Activated CD8-positive, alpha-beta T cell treated with anti-CD3 and anti-CD28 coated beads, Interleukin-2, amount 10 ng/mL, durations not matched to agents 7 days and 5 days (primary cell): ENCODE data around the gene ZNF785. TPM values are rescaled to one million over a fixed set of nuclear protein-coding genes. Genes with fewer than 3 reads are reported as not detected.
A peak's percentile ranks its signal among the peaks of the same experiment; 100 is the strongest.
"Not testable (repeated sequence)": the region's sequence is repeated elsewhere in the genome, so short reads cannot be mapped to it uniquely, and the experiment has no call there.

ENCODE experiments used
- ATAC-seq: fragments of 150-1000 bp; cut with Tn5 transposase; one replicate; pipeline ENCODE4 v1.10.0; 2021; ENCODE audit warnings: moderate library complexity
- CTCF ChIA-PET: fragments of 350-600 bp; sonication (Branson Sonifier 250); formaldehyde crosslinking; loops from one replicate; lab custom pipeline; 2021; ENCODE audit warnings: antibody characterized with exemption; lab: Charles Lee
- POLR2A ChIA-PET: fragments of 350-600 bp; sonication (Branson Sonifier 250); formaldehyde crosslinking; loops from one replicate; lab custom pipeline; 2021; ENCODE audit warnings: antibody characterized with exemption; lab: Charles Lee
- DNase-seq: peaks from one replicate; pipeline ENCODE4 v3.0.0-alpha.2; 2020
- H3K27ac Mint-ChIP-seq: one replicate; pipeline ENCODE4 v1.8.0; 2021; ENCODE audit warnings: mild to moderate bottlenecking, mixed read lengths
- H3K27me3 Mint-ChIP-seq: one replicate; pipeline ENCODE4 v1.8.0; 2021; ENCODE audit warnings: low read depth, mixed read lengths
- H3K36me3 Mint-ChIP-seq: one replicate; pipeline ENCODE4 v1.8.0; 2021; ENCODE audit warnings: low read depth, mixed read lengths
- H3K4me1 Mint-ChIP-seq: one replicate; pipeline ENCODE4 v1.8.0; 2021; ENCODE audit warnings: low read depth, mixed read lengths
- H3K4me3 Mint-ChIP-seq: one replicate; pipeline ENCODE4 v1.8.0; 2021; ENCODE audit warnings: mild to moderate bottlenecking, mixed read lengths
- H3K9me3 Mint-ChIP-seq: one replicate; pipeline ENCODE4 v1.8.0; 2022; ENCODE audit warnings: mixed read lengths; ENCODE audit not compliant: insufficient read depth
- total RNA-seq, 2 experiments: library from RNA; stranded (reverse); gene quantifications; one replicate each; pipeline ENCODE4 v1.2.3, GENCODE V29; 2021

Gene ZNF785
- total RNA-seq, 2 experiments from 2014 or later = 11.7 to 13.7 TPM

- Mint-ChIP-seq H3K36me3 (peaks cover 41% of the 10 kb centered on the region), H3K4me3 (no peak overlapping the region), H3K27ac (no peak overlapping the region), H3K4me1 (peaks cover 14% of the 10 kb centered on the region), H3K9me3 (no peaks in the 10 kb centered on the region), H3K27me3 (no peaks in the 10 kb centered on the region)
- no peak for DNase-seq
- CTCF ChIA-PET = interaction anchor here (0.7 to 7.9 kb wide), 8 partner anchors 7 to 172 kb away, joined by 3 to 86 read pairs (median 6); partner anchors contain the start of genes DCTPP1, ZNF689 and ZNF764
- ATAC-seq = no peak
- POLR2A ChIA-PET = interaction anchor here (0.8 kb wide), 1 partner anchor 77 kb away, joined by 3 read pairs; no protein-coding TSS in a partner anchor
Observed at GRCh38 chr16:30601966-30602365, 16.5 kb upstream of the ZNF785 start.

- ChIA-PET CTCF (interaction anchor here (1.0 to 7.9 kb wide), 4 partner anchors 8 to 171 kb away, joined by 3 to 86 read pairs (median 30); partner anchors contain the start of genes DCTPP1 and ZNF689), POLR2A (interaction anchor here (0.8 to 1.0 kb wide), 2 partner anchors 42 to 87 kb away, joined by 3 to 4 read pairs; no protein-coding TSS in a partner anchor)
- Mint-ChIP-seq H3K4me3 (no peak overlapping the region), H3K27me3 (no peaks in the 10 kb centered on the region), H3K4me1 (peaks cover 14% of the 10 kb centered on the region), H3K27ac (no peak overlapping the region), H3K36me3 (peaks cover 33% of the 10 kb centered on the region), H3K9me3 (no peaks in the 10 kb centered on the region)
- DNase-seq (no peak), ATAC-seq (no peak)
Observed at GRCh38 chr16:30600929-30601328, 15.4 kb upstream of the ZNF785 start.

- POLR2A ChIA-PET = interaction anchor here (0.7 to 3.2 kb wide), 3 partner anchors 29 to 87 kb away, joined by 3 to 17 read pairs (median 4); partner anchors contain the start of genes ZNF688 and ZNF747
- no peaks in the 10 kb centered on the region for H3K9me3 Mint-ChIP-seq
- H3K36me3 Mint-ChIP-seq = peaks cover 30% of the 10 kb centered on the region
- DNase-seq (no peak), ATAC-seq (no peak)
- H3K27me3 Mint-ChIP-seq = no peaks in the 10 kb centered on the region
- no peak overlapping the region for H3K27ac Mint-ChIP-seq
- H3K4me1 Mint-ChIP-seq = peaks cover 14% of the 10 kb centered on the region
- H3K4me3 Mint-ChIP-seq = no peak overlapping the region
- CTCF ChIA-PET = interaction anchor here (0.9 to 7.9 kb wide), 7 partner anchors 9 to 170 kb away, joined by 3 to 86 read pairs (median 10); partner anchors contain the start of genes DCTPP1, ZNF689 and ZNF747
Observed at GRCh38 chr16:30600215-30600614, 14.7 kb upstream of the ZNF785 start.

GRCh38 chr16:30592871-30593270 lies 7.4 kb upstream of the ZNF785 start:
- no peak for ATAC-seq
- Mint-ChIP-seq H3K4me3 (no peak overlapping the region), H3K4me1 (peaks cover 2% of the 10 kb centered on the region), H3K9me3 (no peaks in the 10 kb centered on the region), H3K36me3 (peaks cover 17% of the 10 kb centered on the region), H3K27me3 (no peaks in the 10 kb centered on the region), H3K27ac (no peak overlapping the region)
- no peak for DNase-seq
- POLR2A ChIA-PET = no interaction called here
- CTCF ChIA-PET = no interaction called here

- ATAC-seq, DNase-seq, H3K4me3 Mint-ChIP-seq, H3K27me3 Mint-ChIP-seq, POLR2A ChIA-PET, H3K9me3 Mint-ChIP-seq, H3K27ac Mint-ChIP-seq: not testable (repeated sequence)
- CTCF ChIA-PET = interaction anchor here (1.1 to 1.3 kb wide), 2 partner anchors 18 to 38 kb away, joined by 3 read pairs; no protein-coding TSS in a partner anchor
- Mint-ChIP-seq H3K36me3 (peaks cover 31% of the 10 kb centered on the region), H3K4me1 (peaks cover 16% of the 10 kb centered on the region)
Observed at GRCh38 chr16:30590869-30591268, 5.4 kb upstream of the ZNF785 start.

GRCh38 chr16:30589582-30589981 lies 4.1 kb upstream of the ZNF785 start:
- H3K4me3 Mint-ChIP-seq, CTCF ChIA-PET, H3K27ac Mint-ChIP-seq, ATAC-seq, POLR2A ChIA-PET, H3K27me3 Mint-ChIP-seq, H3K9me3 Mint-ChIP-seq, DNase-seq: not testable (repeated sequence)
- Mint-ChIP-seq H3K36me3 (peaks cover 30% of the 10 kb centered on the region), H3K4me1 (peaks cover 19% of the 10 kb centered on the region)

GRCh38 chr16:30588651-30589050 lies 3.2 kb upstream of the ZNF785 start:
- POLR2A ChIA-PET = no interaction called here
- CTCF ChIA-PET = interaction anchor here (1.0 to 5.6 kb wide), 2 partner anchors 9 to 40 kb away, joined by 3 to 44 read pairs; no protein-coding TSS in a partner anchor
- H3K36me3 Mint-ChIP-seq = peaks cover 29% of the 10 kb centered on the region
- H3K4me1 Mint-ChIP-seq = peaks cover 25% of the 10 kb centered on the region
- ATAC-seq (no peak), DNase-seq (no peak)
- no peaks in the 10 kb centered on the region for H3K27me3 Mint-ChIP-seq
- no peaks in the 10 kb centered on the region for H3K9me3 Mint-ChIP-seq
- H3K4me3 Mint-ChIP-seq = no peak overlapping the region
- H3K27ac Mint-ChIP-seq = no peak overlapping the region

GRCh38 chr16:30585022-30585399 lies 486 bp downstream of the ZNF785 start:
- Mint-ChIP-seq H3K36me3 (peaks cover 45% of the 10 kb centered on the region), H3K4me3 (peak overlapping the region; percentile 96), H3K27ac (peak overlapping the region; percentile 65), H3K9me3 (no peaks in the 10 kb centered on the region), H3K27me3 (no peaks in the 10 kb centered on the region), H3K4me1 (peaks cover 30% of the 10 kb centered on the region)
- peak; percentile 35 for DNase-seq
- ChIA-PET CTCF (interaction anchor here (1.0 to 5.6 kb wide), 8 partner anchors 13 to 493 kb away, joined by 3 to 44 read pairs (median 8); partner anchors contain the start of genes DCTPP1, TBX6, ZNF688 and ZNF747), POLR2A (interaction anchor here (0.6 to 4.7 kb wide), 9 partner anchors 9 to 85 kb away, joined by 3 to 48 read pairs (median 6); partner anchors contain the start of genes ZNF688, ZNF747 and ZNF764)
- ATAC-seq = peak; percentile 31

- H3K27me3 Mint-ChIP-seq = no peaks in the 10 kb centered on the region
- H3K4me3 Mint-ChIP-seq = no peak overlapping the region
- H3K4me1 Mint-ChIP-seq = peaks cover 28% of the 10 kb centered on the region
- CTCF ChIA-PET = interaction anchor here (1.7 kb wide), 1 partner anchor 15 kb away, joined by 6 read pairs; no protein-coding TSS in a partner anchor
- no peak for ATAC-seq
- POLR2A ChIA-PET = interaction anchor here (0.6 kb wide), 1 partner anchor 28 kb away, joined by 3 read pairs; the partner anchor contains the start of gene ZNF689
- no peak overlapping the region for H3K27ac Mint-ChIP-seq
- DNase-seq = no peak
- H3K9me3 Mint-ChIP-seq = no peaks in the 10 kb centered on the region
- H3K36me3 Mint-ChIP-seq = peaks cover 48% of the 10 kb centered on the region
Observed at GRCh38 chr16:30582611-30583340, 2.7 kb downstream of the ZNF785 start.

- CTCF ChIA-PET = interaction anchor here (1.7 kb wide), 1 partner anchor 17 kb away, joined by 6 read pairs; no protein-coding TSS in a partner anchor
- ATAC-seq = no peak
- Mint-ChIP-seq H3K9me3 (no peaks in the 10 kb centered on the region), H3K27me3 (no peaks in the 10 kb centered on the region), H3K36me3 (peaks cover 38% of the 10 kb centered on the region), H3K4me1 (peaks cover 18% of the 10 kb centered on the region), H3K27ac (no peak overlapping the region), H3K4me3 (no peak overlapping the region)
- DNase-seq = no peak
- POLR2A ChIA-PET = interaction anchor here (0.7 kb wide), 1 partner anchor 10 kb away, joined by 4 read pairs; the partner anchor contains the start of gene ZNF688
Observed at GRCh38 chr16:30581457-30581856, 4.0 kb downstream of the ZNF785 start.

- peaks cover 28% of the 10 kb centered on the region for H3K36me3 Mint-ChIP-seq
- H3K4me3 Mint-ChIP-seq = no peak overlapping the region
- ATAC-seq (no peak), DNase-seq (no peak)
- H3K9me3 Mint-ChIP-seq = no peaks in the 10 kb centered on the region
- no peaks in the 10 kb centered on the region for H3K27me3 Mint-ChIP-seq
- POLR2A ChIA-PET = no interaction called here
- CTCF ChIA-PET = interaction anchor here (1.0 to 1.2 kb wide), 2 partner anchors 24 to 41 kb away, joined by 3 to 4 read pairs; no protein-coding TSS in a partner anchor
- peaks cover 29% of the 10 kb centered on the region for H3K4me1 Mint-ChIP-seq
- no peak overlapping the region for H3K27ac Mint-ChIP-seq
Observed at GRCh38 chr16:30574678-30575077, 10.8 kb downstream of the ZNF785 start.
